NCI-H748 (cell line): Measurements from ENCODE around the gene ADI1.

Experiments
- DNase-seq: peaks from one replicate; lab custom pipeline; 2025; ENCODE audit not compliant: unreplicated experiment; lab: John Stamatoyannopoulos, UW

Gene ADI1

DNA sequence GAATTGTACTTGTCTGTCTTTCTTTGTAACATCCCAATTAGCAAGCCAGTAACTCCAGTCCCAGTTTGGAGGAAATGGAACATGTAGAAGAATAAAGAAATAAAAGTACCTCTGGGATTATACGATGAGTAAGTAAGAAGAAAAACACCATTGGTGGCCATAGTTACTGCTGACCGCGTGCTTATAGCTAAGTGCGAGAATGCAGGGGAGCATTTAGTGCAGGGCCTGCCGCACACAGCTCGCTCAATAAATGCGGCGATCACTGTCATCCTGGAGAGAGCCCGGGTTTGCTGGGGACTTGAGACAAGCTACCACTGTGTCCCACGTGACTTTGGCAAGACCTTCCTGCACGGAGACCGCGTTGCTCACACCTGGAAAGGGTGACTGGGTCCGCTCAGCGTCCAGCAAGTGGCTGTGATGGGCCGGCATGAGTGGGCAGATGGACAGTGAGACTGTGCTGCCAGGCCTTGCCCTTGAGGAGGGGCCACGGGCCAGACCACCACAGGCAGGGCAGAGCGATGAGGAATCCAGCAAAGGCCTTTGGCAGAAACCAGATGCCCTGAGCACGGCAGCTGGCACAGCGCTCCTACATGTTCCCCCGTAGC, 54.8 kb downstream of the ADI1 start:
- DNase-seq = no peak

DNA sequence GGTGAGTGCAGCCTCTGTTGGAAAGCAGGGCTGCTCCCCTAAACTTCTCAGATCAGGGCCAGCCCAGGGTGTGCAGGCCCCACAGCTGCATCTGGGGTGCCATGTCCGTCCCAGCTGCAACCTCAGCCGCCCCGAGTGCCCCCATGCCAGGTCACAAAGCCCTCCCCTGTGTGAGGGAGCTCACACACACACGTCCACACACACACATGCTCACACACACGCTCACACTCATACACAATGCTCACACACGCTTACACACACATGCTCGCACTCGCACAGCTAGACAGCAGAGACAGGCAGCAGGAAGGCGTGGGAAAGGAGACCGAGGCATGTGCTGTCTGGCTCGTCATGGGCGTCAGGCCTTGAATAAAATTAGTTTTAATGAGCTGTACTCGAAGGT, 55.4 kb downstream of the ADI1 start:
- DNase-seq = no peak

DNA sequence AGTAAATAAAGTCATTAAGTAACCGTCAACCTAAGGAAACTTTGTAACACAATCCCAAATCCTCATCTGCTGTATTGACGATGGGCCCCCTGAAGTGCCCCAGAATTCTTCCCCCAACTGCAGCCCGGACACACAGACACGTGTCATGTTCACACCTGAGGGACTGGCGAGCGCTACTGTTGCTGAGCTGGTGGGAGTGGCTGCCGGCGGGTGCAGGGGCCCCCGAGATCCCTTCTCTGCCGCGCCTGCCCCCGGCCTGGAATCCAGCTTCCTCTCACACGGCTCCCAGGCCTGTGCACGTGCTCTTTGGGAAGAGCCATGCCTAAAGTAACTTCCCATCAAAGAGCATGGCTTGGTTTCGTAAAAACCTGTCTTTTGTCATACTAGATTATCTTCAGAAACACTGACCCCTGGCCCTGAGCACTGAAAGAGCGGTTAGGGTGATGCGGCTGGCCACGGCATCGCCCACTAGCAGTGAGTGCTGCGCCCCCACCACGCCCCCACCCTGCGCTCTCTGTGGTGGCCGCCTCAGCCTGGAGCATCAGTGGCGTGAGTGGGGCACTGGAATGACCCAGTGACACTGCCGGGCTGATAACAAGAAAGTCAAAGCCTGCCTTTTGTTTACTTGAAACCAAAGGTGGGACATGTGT, 56.0 kb downstream of the ADI1 start:
- DNase-seq = no peak

DNA sequence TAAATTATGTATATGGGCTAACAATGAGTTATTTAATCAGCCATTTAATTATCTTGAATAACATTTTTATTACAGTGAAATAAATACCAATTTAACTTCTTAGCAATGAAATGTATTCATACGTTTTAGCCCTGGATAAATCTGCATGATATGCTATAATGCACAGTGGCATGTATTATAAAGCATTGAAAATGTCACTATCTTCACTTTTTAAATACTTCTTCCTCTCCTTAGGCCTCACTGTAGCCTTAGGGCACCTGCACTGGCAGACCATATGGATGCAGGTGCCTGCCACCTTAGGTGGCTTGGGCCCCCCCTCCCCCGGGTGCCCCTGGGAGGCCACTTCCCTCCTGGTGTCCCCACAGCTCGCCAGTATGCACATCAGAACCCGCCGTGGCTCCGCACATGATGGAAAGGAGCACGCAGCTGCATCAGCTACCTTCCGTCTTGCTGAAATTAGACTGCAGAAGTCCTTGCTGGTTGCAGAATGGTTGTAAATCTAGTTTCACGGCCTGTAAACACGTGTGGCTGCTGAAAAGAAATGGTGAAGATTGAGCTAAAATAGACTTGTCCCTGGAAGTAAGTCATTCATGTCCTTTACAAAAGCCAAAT, 56.7 kb downstream of the ADI1 start:
- DNase-seq = no peak

DNA sequence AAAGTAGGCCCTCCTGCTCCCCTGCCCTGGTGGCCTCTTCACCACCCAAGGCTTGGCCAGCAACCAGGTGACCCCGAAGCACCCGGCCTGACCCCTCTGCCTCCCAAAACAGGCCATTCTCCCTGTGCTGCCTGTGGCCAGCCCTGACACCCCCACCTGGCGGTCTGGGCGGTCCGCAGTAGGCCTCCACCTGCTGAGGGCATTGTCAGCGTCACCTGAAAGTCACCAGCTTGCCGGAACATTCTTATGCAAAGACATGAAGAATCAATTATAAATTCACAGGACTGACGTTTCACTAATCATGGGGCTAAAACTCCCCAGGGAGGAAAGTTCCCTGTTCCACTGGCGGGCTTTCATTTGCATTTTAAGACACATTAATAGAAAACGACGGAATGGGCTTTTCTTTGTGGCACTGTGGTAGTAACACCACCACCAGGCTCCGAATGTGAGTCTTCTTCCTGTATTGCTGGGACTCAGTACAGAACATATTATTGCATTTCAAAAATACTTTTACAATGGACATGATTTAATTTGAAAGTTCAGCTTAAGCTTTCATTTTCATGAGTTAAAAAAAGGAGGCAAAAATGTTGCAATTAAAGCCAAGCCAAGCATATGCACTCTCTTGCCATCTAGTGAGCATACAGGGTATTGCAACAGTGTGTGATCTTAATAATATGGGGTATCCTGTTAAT, 57.4 kb downstream of the ADI1 start:
- DNase-seq = peak; percentile 58

DNA sequence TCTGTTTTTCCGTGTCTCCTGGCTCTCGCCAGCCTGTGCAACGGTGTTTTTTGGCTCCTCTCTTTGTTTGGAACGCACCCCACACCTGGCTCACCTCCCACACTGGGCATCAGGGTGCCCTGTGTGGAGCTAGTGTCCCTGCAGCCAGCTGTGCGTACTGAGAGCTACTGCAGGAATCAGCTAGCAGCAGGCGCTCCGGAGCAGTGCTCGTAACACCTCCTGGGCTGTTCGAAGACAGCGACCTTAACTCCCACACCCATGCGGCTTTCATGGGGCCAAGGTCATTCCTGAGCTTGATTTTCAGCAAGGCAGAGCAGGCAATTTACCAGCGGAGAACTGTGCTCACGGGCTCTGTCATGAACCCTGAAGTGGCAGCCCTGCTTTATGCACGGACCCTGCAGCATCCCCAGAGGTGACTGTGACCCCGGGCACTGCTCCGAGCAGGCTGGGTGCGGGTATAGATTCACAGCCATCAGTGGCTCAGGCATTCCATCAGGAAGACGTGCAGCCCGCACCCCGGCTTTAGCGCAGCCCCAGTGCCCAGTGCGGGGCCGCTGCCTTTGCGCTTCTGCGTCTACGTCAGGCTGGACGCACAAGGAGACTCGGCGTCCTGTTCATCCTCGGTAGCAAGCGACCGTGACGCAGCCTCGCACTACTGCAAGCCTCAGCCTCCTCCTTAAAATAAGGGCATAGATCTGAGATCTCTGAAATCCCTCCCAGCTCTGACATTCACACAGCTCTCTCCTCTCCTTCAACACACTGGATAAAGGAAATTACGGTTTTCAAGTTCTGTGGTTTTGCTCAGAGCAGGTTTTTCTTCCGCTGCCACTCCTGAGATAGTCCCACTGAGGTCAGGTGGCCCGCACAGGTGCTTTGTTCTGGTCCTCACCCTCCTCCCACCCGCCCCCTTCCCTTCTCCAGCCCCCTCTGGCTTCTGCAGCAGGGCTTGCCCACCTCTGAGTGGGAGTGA, 58.2 kb downstream of the ADI1 start:
- no peak for DNase-seq

DNA sequence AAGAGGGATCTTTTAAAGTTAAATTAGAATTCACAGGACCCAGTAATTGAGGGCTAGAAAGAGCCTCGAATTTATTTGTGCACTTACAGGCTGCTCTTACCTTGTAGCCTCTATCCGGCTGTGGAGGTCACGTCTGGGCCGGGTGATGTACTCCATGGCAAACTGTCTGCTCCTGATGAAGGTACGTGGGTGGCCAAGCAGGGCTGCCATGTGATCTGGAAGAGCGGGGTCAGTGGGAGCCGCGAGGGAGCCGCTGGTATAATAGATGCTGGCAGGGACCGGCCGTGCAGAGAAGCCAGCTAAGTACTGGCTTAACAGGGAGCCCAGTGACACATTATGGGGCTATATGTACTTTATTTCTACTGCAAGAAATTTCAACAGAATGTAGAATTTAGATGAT, 59.2 kb downstream of the ADI1 start:
- no peak for DNase-seq

DNA sequence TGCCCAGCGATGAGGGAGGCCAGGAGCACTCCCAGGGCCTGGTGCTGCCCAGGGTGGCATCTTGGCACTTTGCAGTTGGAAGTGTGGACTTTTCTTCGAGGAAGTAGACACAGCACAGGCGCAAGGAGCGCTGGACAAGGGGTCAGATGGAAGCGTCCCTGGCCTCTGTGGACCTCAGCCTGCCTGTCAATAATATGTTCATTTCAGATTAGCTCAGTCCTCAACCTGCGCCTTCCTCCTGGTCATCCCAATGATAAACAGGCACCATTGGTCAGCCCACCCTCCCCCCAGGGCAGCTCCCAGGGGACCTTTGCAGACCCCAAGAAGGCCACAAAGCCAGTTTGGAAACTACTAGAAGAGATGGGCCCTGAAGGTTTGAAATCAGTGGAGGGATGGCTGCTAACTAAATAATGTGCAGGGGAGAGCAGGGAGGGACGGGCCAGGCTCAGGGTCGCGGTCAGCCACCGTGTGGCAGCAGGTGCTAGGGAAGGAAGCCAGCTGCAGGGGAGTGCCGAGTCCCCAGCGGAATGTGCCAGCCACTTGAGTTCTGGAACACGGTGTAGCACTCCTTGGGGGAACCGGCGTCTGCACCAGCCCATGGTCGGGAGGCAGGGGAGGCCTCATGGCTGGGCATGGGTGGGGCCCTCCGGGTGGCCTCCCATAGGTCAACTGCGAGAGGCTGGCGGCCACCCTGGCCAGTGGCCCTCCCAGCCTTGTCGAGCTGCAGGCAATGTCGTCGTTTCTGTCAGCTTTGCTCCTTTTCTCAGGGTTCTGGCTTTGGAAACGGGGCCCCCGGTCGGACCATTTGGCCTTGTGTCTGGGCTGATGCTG, 59.9 kb downstream of the ADI1 start:
- peak; percentile 19 for DNase-seq

DNA sequence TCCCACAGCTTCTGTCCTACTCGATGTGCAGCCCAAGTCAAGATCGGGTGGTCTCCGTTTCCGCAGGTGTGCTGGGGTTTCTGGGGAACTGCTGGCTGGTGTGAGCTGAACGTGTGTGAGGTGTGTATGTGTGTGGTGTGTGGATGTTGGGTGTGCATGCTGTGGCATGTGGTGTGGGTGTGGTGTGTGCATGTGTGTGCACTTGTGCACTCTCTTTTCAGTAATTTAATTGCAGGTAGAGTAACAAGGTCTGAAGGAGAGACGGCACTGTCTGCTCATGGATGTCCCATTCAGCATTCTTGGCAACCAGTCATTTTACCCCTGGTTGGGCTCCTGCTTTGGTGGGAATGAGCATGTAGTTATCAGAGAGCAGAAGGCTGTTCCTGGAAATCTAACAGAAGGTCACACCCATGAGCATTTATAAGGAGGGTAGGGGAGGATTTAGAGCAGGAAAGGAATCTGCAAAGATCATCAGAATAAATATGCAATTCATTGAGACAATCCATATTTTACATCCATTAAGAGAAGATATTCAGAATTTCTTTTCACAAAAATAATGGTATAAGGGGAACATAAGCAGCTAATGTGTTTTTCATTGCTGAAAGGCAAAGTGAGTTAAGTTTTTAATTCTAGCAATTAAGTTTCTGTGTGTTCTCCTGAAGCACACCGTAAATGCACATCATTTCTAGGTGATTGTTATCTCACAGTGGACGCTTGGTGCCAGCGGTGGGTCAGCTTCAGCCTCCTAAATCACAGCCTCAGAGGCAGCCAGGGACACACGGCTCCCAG, 60.7 kb downstream of the ADI1 start:
- DNase-seq = no peak

DNA sequence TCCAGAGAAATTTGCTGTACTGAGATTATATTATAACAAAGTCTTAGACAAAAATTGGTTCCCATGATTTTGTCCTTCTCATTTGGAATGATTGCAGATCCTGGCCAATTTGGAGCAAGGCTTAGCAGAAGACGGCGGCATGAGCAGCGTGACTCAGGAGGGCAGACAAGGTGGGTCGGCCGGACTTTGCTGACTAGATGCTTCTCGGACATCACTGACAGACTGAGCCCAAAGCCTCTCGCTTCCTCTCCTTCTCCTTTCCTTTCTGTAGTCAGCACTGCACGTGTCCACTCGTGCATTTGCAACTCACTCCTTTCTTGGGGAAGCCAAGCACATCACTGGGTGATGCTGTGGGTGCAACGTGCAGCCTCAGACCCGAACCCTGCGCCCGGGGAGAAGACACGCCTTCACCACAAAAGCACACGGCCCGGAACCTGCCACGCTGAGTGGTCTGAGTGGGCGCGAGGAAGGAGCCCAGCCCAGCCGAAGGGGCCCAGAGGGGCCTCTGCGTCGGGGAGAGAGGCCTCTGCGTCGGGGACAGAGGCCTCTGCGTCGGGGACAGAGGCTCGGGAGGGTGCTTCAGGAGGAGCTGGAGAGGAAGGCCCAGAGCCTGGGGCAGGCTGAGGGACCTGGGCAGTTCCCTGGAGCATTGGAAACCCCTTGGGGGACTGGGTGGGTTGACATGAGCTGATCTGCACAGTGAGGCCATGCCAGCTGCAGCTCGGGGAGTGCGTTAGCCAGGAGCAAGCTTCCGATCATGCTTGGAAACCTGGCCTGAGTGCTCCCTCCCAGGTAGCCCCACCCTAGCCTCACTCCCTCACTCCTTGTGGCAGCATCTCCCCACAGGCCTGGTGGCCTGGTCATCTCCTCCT, 61.6 kb downstream of the ADI1 start:
- DNase-seq = no peak

DNA sequence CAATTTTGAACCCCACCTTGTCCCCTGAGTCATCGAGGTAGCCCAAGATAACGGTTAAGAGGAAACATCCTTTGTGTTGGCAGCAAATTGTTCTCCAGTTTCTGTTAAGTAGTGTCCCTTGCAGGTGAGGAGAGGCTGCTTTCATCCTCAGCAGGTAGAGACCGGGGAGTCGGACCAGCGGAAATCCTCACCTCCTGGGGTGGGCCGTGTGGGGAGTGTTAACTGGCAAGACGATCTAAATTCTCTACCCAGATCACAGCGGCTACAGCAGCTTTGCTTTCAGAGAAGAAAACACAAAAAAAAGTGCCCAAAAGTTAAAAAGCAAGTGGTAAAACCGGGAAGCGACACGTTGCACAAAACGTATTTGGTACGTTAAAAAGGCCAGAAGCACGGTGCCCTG, 63.2 kb downstream of the ADI1 start:
- no peak for DNase-seq

DNA sequence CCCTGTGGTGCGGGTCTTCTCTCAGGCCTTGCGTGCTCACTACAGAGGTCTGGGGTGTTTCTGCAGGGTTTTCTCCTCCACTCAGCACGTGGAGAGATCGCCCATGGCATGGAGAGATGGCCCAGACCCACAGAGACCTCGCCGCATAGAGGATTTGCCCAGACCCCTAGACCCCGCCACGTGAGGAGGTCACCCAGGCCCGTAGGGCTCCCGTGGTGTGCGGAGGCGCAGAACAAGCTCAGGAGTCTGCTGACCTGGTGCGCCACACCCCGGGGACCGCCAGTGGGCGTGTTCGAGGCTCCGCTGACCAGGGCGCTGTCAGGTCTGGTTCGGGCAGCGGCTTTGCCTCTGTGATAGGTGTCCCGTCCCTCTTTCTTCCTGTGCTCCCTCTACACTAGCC, 64.5 kb downstream of the ADI1 start:
- no peak for DNase-seq

DNA sequence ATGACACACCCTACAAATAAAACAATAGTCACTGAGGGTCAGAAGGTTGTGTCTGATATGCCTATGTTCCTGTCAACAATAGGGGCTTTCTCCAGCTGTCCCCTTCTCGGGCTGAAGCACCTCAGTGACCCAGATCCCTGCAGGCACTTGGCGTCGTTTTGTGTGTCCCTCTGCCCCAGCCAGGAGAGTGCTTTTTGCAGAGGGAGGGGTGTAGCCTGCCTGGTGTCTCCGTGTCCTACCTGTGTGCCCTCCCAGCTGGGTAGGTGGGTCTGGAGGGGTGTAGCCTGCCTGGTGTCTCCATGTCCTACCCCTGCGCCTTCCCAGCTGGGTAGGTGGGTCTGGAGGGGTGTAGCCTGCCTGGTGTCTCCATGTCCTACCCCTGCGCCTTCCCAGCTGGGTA, 65.3 kb downstream of the ADI1 start:
- peak; percentile 90 for DNase-seq

DNA sequence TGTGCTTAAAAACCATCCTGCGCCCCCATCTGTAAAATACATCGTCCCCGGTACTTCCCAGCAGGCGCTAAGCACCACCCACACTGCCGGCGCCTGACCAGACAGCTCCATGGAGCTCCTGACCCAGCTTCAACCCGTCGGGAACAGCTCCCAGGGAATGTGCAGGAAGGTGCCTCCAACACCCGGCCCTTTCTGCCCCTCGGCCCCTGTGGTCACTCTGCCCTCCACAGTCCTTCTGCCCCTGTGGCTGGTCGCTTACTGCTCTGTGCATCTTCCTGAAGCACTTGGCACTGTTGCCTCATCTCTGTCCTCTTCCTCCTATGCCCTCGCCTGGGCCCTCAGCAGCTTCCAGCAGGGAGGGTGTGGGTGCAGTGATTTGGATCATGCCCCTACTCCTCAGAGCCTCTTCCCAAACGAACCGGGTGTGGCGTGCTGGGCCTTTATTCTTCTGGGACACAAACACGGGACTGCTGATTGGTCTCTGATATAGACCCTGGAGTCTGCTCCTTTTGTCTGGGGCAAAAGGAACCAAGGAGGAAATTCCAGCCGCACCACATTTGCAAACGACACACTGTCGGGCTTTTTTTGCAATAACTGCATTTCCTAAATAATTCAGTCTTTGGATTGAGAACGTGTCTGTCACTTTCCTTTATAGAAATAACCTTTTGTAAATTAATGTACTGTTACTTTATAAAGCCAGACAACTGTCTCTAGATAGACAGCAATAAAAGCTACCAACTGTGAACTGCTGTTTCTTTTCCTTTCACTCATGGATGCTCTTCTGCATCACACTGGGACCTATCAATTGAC, 65.9 kb downstream of the ADI1 start:
- DNase-seq = peak; percentile 70

DNA sequence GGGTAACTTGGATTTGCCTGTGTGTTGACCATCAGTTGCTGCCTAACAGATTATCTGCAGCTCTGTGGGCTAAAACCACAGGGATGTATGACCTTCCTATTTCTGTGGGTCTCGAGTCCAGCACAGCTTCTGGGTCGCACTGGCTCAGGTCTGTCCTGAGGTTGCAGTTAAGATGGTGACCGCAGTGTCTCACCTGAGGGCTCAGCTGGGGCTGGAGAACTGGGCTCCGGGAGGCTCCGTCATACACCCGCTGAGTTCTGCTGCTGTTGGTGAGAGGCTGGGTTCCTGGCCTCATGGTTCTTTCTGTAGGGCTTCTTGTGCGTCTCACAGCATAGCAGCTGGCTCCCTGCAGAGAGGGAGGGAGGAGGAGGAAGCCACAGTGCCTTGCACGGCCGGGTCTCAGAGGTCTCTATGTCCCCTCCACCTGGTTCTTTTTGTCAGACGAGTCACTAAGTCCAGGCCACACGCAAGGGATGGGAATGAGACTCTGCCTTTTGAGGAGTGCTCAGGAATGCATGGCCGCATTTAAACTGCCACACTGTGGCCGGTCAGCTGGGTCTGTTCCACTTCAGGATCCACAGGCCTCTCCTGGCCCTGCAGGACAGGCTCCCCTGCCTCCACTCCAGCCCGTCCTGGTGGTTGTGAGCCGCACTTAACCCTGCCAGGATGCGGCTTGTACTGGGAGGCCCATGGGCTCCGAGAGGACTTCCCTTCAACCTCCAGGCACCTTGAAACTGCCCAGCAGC, 67.2 kb downstream of the ADI1 start:
- no peak for DNase-seq

DNA sequence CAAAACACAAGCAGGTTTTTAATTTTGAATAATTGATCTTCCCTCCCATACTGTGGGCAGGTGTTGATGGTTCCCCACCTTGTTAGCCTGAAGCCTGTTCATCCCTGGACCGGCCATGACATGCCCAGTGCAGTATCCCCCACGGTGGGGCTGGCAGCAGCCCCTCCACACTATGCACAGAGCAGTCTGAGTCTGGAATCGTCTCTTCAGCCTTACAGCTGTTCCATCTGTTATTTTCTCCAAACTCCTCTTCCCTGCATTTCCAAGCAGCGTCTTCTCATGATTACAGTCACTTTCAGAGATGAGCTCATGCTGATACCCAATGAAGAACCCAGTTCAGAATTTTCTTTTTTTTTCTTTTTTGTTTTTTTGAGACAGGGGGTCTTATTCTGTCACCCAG, 68.2 kb downstream of the ADI1 start:
- peak; percentile 97 for DNase-seq
